Inferior parietal cortex (tissue), 1 donor: Measurements from ENCODE around the gene PLPP4.
"Not testable (repeated sequence)": the region's sequence is repeated elsewhere in the genome, so short reads cannot be mapped to it uniquely, and the experiment has no call there.

Source experiments
- DNase-seq: peaks from one replicate; pipeline ENCODE4 v3.0.0-alpha.2; 2016; ENCODE audit errors: extremely low spot score

Gene PLPP4

GRCh38 chr10:120486671-120487205 is 29.7 kb downstream of the PLPP4 start:
- DNase-seq = no peak

DNA sequence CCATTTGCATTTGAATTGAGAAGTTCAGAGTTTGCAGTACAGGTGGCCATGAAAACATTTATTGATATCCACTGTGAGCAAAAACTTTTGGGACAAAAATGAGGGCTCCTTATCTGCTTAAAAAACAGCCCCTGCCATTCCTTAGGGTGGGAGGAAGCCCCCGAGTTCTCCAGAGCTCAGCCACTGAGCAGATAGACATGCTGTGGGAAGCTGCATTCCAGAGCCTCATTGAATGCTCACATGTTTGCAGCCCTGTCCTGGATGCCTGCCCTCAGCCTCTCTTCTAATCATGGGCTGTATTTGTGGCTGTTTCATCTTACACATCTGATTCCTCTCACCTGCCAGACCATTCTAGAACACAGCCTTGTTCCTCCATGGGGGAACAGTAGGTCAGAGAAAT is 33.3 kb downstream of the PLPP4 start:
- no peak for DNase-seq

DNA sequence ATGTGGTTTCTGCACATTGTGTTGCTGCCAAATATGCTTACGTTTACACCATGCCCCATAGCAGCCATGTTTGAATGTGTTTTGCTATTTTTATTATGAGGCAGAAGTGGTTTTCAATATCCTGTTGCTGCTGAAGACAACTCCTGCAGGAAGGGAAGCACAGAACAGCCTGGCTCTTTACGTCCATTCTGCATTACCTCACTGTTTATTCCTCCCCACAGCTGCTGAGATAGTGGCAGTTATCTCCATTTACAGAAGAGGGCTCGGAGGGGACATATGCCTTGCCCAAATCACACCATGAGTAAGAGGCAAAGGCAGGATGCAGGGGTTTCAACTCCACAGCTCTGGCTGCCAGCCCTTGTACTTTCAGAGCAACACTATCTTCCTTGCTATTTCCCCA is 35.3 kb downstream of the PLPP4 start:
- DNase-seq = no peak

DNA sequence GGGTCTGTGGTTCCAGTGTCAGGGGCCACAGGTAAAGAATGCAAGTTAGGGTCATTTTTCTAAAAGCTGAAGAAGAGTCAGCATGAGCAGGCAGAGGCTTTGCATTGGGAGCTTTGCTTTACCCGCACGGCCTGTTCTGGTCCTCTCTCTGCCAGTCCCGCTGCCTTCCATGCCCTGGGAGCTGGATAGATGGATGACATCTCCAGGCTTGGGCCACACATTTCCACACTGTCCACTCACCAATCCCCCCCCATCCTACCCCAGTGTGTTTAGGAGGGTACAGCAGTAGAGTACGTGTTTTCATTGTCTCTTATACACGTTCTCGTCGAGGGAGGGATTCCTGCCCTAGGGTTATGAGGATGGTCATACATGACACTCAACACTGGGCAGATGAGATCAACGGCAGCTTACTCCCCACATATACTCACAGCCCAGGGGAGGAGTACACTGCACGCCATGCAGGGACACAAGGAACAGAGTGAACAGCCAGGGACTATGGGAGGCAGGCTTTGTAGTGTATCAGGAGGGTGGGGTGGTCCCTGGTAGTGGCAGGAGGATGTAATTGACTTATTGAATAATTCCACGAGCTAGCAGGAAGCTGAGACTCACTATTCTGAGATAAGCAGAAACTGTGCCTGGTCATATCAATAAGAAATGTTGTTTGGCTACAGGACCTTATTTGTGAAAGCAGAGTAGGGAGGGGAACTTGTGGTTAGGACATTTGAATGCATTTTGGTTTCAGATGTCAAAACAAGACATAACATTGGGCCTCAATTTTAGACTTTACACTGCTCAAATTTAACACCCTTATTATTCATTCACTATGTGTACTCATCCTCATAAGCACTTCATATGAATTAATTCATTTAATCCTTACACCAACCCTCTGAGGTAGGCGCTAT is 36.6 kb downstream of the PLPP4 start:
- no peak for DNase-seq

- no peak for DNase-seq
Measured at GRCh38 chr10:120494313-120494710, 37.3 kb downstream of the PLPP4 start.

DNA sequence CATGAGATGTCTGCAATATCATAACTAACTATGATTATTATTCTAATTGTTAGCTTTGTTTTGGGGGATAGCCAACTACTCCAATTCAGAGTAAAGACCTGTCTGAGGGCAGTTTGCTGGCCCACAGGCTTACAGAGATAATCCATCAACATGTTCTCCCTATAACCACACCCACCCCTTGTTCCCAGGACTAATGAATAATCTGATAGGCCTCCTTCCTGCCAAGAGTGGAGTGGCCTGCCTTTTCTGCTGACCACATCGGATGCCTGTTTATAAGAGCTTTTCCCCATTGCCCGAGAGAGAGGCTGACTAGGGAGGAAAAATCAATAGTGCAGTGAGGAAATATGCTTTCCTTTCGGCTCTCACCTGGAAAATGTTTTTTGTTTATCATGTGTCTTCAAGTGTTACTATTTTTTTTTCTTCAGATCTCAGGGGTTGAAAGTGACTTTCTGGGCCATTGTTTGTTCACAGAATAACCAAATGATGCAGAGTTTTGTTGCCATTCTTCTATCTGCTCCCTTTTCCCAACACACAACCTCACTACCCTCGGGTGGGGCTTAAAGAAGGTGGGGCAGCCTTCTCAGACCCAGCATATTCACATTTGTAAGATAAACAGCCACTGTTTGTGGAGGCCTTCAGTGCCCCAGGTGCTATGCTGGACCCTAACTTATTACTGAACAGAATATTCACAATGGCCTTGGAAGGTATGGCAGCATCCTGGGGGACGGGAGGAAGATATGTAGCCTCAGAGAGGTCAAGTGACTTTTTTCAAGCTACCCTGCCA is 38.4 kb downstream of the PLPP4 start:
- no peak for DNase-seq

DNA sequence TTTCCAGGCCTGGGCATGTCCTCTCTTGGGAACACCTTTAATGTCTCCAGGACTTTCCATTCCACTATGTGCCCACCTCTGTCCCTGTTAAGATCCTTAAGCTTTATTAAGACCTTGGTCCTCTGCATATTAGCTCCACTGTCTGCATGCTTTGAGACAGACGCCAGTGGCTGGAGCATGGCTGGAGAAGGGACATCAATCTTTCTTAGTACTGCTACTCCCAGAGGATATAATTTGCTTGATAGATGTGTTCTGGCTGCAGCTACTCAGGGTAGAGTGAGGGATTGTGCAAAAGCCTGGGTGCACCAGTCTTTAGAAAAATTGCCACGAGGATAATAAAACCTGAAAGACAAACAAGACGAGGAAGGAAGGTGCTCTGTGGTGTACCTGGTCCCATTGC is 42.9 kb downstream of the PLPP4 start:
- no peak for DNase-seq

- DNase-seq = no peak
Measured at GRCh38 chr10:120503689-120504088, 46.7 kb downstream of the PLPP4 start.

GRCh38 chr10:120504227-120504626 is 47.2 kb downstream of the PLPP4 start:
- DNase-seq = not testable (repeated sequence)

DNA sequence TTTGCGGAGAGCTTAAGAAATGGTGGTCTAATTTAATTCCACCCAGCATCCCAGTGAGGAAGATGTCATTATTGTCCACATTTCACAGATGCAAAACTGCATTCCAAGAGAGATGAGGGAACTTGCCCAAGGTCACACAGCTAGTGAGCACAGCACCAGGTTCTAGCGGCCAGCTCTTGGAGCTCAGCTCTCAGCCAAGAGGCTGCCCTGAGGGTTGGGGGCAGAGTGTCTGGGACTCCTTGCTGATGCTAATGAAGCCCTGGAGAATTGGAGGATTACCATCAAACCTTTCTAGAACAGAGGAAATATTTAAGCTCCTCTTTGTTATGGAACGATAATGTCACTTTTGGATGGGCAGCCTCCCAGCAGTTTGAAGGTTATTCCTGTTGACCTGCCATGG is 48.0 kb downstream of the PLPP4 start:
- no peak for DNase-seq

DNA sequence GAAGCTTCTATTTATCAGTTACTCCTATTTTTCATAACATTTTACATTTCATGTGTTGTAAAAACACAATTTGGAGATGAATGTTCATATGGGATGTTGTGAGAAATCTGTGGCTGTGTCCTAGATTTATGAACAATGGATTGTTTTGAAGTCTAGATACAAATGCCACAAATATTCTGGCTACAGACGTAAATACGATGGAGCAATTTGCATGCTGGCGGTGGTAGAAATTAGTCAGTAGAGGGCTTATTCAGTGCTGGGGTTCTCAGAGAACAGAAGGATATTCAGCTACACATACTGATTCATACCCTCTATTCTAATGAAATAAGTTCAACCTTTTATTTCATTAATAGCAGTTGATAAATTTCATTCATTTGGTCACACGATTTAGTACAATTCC is 48.8 kb downstream of the PLPP4 start:
- DNase-seq = no peak

DNA sequence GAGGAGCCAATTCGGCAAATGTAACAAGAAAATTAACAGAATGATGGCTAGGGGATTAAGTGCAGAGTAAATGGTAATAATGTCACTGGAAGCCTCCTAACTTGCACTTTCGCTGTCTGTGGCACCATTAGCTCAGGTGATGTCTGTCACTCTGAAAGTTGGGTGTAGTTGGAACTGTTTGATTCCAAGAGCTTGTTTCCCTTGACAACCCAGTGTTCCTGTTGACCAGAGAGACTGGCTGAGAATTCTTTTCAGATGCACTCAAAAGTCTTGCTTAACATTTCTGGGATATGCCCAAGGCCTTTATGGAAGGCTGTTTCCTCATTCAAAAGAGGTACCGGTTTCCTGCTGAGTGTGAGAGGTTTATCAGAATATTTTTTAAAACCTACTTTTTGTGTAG is 49.6 kb downstream of the PLPP4 start:
- no peak for DNase-seq

GRCh38 chr10:120507175-120507574 is 50.1 kb downstream of the PLPP4 start:
- no peak for DNase-seq

DNA sequence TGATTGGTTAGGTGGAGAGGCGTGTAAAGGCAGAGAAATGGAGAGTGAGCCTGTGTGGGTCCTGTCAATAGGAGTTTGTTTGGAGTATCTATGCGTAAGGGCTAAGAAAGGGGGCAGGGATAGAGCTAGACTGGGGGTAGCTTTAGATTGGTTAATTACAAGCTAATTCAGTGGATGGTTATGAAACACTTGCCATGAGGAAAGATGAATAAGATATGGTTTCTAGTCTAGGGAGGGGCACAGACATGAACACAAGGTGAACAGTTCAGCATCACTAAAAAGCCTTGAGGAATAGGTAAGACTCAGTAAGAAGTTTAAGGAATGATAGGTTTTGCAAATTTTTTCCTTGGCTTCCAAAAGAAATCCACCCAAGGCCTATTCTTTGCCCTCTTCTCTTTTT is 50.6 kb downstream of the PLPP4 start:
- no peak for DNase-seq

DNA sequence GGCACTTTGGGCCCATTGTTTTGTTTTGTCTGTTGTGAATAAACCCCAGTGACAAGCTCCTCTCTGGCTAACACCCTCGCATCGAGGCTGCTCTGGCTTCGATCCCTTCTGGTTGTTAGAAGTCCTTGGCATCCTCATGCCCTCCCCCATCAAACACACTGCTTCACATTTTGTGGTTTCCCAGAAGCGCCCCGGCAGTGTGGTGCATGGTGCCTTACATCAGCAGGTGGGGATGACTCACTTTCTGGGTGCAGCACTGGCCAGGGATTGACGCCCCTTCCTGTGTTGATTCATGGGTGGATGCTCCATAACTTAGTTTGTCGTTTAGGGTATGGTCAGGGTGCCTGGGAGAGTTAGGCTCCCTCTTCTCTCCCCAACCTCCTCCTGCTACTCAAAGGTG is 51.4 kb downstream of the PLPP4 start:
- no peak for DNase-seq

- DNase-seq = no peak
Measured at GRCh38 chr10:120508966-120509365, 51.9 kb downstream of the PLPP4 start.

- DNase-seq = no peak
Measured at GRCh38 chr10:120511165-120511564, 54.1 kb downstream of the PLPP4 start.

DNA sequence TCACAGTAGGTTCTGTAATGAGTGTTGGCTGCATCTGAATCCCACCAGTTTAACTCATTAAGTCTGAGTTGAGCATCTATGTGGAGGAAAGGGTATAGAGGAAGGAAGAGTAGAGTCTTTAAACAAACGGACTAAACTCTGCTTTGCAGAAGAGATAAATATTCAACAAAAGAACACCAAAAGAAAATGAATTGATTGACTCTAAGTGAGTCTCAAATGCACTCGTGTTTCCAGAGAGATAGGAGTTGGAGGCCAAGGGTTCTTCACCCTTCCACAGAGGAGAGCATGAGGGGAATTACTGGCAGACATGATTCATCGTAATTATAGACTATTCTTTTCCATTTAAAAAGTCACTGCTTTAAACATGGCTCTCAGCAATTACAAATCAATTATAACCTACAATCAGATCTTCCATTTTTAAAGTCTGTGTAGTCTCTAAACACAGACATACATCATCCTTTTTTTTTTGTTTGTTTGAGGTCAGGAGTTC is 56.3 kb downstream of the PLPP4 start:
- no peak for DNase-seq

DNA sequence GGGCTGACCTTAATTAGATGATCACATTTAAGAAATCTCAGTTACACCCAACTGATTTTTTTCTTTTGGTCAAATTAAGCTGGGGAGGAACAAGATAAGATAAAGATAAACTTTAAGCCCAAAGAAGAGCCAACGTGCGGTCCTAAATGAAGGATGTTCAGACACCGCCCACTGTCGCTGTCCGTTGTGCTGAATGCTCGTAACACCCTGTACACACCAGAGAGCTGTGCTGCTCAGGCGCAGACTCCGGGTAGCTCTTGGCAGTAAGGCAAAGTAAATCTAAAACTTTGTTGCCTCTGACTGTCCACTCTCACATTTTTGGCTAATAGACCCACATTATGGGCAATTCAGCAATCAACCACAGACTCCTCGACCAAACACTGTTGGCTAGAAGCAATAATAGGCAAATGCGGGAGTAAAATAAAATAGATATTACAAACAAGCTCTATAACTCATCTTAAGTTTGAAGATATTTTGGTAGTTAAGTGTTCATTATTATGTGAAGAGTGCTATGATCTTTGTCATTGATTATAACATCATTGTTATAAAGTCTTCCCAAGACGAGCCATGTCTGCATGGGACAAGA is 57.1 kb downstream of the PLPP4 start:
- DNase-seq = no peak

- no peak for DNase-seq
Measured at GRCh38 chr10:120514959-120515358, 57.9 kb downstream of the PLPP4 start.

GRCh38 chr10:120515741-120516140 is 58.7 kb downstream of the PLPP4 start:
- no peak for DNase-seq

- DNase-seq = no peak
Measured at GRCh38 chr10:120516426-120516825, 59.4 kb downstream of the PLPP4 start.
